GM18519 (cell line): Measurements from ENCODE around the gene HOXC11.

Experiments used
- ATAC-seq: cut with Tn5 transposase; IDR thresholded peaks from one replicate; pipeline ENCODE4 v1.9.1; 2021; ENCODE audit warnings: mild to moderate bottlenecking, moderate library complexity; ENCODE audit not compliant: unreplicated experiment, low FRiP score

Gene HOXC11

DNA sequence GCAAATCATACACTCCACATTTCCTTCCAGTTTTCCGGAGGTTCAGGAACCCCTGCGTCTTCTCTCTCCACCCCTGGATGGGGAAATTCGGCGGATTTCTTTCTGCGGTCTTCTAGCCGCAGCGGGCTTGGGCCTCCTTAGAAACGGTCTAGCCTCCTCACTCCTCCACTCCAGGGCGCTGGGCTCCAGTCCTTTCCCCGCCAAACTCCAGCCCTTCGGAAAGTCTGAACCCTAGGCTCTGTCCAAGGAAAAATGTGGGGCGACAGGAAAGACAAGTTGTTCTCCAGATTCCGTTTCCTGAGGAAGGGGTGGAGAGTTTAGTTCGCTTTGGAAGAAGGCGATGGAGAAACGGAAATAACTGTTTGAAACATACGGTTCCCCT, 10.6 kb downstream of the HOXC11 start:
- ATAC-seq = no peak

DNA sequence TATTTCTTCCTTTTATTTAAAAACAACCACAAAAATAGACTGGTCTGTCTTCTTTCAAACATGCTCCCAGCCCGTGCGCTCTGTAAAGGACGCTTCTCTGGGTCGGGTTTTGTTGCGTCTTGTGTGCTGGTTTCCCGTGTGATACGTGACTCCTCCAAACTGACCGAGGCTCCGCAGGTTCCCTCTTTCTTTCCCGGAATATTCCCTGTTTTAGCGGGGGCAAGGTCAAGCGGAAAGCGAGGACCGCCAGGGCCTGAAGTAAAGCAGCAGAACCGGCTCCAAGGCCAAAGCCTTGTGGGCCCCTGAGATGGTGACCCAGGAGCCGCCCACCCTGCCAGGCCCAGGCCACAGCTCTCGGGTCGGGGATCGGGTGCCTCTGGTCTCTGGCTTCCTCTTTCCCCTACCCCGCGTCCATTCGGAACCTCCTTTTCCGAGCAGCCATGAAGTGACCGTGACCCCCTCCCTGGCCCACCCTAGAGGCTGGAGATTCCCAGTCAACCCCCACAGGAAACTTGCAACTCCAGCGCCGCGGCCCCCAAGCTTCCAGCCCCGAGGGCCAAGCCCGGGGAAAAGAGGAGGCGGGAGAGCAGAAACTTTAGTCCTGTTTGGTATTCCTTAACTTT, 11.1 kb downstream of the HOXC11 start:
- ATAC-seq = no peak

GRCh38 chr12:53984901-53985691, 12.2 kb downstream of the HOXC11 start, which contains the start of gene HOXC10:
Gene HOXC10 (plus strand): TSS chr12:53985146. CDS start chr12:53985260, 114 bp downstream.
- ATAC-seq = no peak

GRCh38 chr12:53985692-53985993, 12.7 kb downstream of the HOXC11 start:
- no peak for ATAC-seq

DNA sequence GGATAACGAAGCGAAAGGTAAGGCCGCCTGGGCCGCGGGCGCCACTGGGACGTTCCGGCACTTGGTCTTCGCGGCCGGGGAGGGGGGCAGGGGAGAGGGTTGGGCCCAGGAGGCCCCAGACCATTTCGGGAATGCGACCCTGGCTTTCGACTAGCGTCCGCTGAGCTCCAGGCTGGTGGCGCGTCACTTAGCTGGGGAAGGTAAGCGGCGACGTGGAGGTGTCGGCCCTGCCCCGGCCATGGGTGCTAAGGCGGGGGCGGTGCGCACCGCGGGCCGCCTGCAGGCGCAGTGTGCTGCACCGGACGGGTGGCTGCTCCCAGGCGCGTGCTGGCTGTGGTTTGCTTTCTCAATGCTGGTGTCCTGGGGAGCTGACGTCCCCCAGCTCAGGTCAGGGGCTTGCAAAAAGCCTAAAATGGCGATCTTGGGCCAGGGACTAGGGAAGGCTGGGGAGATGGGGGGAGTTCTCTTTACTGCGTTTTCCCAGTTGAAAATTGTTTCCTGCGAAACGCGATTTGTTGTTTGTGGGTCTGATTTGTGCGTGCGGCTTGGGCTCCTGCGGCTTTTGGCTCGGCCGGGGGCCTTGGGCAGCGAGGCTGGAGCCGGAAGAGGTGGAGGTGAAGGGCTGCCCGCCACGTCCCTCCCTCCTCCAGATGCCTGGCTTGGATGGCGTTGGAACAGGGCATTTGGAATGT, 13.2 kb downstream of the HOXC11 start:
- no peak for ATAC-seq

DNA sequence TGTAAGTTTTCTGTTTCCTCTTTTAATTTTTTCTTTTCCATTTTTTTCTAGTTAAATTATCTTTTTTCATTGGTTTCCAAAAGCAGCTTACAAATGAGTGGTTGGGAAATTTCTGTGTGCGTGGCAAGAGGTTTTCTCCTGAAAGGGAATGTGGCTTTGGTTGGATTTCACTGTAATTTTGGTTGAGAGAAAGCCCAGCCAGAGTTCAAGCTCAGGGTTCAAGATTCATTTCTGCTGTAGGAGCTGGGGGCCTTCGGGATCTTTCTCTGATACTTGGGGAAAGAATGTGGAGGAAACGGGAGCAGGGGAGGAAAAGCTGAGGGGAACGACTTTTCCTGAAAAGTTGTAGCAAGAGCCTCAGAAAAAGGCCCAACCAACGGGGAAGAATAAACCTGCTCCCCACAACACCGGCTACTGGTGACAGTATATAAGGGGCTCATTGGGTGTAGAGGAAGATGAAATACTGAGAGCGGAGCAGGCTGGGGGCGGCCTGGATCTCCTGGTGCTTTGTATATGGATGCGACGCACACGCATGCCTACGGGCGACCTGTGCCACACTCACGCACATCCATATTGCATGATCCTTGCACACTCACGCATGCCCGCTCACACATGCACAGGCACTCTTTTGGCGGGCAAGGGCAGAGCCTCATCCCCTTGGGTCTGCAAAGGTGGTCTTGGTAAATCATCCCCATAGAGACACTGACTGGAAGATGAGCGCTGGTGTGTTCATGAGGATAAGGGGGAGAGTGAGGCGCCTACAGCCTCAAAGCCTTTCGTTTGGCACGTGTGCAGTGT, 14.0 kb downstream of the HOXC11 start:
- ATAC-seq = no peak

DNA sequence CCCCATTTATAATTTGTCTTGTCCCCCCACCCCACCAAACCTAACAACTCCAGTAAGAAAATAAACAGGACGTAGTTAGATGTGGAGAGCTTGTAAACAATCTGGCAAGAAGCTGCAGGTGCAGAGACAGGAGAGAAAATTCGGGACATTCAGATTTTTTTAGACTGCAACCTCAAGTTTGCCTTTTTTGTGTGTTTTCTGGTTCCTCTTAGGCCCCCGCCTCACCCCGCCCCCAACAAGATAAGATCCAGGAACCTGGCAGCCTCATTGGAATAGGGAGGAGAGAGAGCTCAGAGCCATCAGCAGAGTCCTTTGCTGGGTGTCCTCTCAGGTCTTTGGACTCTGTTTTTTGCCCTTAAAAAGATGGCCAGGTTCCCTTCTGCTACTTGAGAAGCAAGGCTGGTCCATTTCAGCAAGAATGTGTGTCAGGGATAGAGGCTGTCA, 14.9 kb downstream of the HOXC11 start:
- ATAC-seq = no peak

DNA sequence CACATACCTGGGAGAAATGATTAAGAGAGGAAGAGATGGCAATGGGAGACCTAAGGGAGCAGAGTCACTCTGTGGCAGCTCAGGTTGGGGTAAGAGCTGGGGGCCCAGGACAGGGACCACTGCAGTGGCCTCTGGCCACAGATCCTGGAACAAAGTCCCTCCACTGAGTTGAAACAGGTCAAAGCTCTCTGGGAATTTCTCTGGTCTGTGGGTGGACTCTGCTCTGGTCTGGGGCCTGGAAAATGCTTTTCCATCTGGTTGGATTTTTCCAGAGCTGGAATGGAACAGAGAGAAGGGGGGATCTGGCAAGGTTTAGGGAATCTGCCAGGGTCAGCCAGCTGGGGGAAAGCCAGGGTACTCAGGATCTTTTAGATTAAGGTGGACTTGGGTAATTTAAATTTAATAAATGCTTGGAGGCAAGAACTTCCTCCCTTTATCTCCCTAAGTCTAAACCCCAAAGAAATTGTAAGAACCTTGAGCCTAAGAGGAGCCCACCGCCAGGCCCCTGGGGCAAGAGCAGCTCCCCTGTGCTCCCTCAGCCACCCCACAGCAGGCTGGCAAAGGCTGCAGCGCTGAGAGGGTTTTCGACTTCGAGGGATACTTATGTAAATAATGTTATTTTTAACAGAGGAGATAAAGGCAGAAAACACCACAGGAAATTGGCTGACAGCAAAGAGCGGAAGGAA, 15.8 kb downstream of the HOXC11 start:
- no peak for ATAC-seq

GRCh38 chr12:53989227-53990113, 16.5 kb downstream of the HOXC11 start:
- no peak for ATAC-seq

- no peak for ATAC-seq
Observed at GRCh38 chr12:53990311-53991076, 17.6 kb downstream of the HOXC11 start.

- no peak for ATAC-seq
Observed at GRCh38 chr12:53991077-53991460, 18.1 kb downstream of the HOXC11 start.

GRCh38 chr12:53992377-53992889, 19.5 kb downstream of the HOXC11 start:
- ATAC-seq = no peak

- no peak for ATAC-seq
Observed at GRCh38 chr12:53993162-53994008, 20.5 kb downstream of the HOXC11 start.

GRCh38 chr12:53994009-53994263, 21.0 kb downstream of the HOXC11 start:
- ATAC-seq = no peak

DNA sequence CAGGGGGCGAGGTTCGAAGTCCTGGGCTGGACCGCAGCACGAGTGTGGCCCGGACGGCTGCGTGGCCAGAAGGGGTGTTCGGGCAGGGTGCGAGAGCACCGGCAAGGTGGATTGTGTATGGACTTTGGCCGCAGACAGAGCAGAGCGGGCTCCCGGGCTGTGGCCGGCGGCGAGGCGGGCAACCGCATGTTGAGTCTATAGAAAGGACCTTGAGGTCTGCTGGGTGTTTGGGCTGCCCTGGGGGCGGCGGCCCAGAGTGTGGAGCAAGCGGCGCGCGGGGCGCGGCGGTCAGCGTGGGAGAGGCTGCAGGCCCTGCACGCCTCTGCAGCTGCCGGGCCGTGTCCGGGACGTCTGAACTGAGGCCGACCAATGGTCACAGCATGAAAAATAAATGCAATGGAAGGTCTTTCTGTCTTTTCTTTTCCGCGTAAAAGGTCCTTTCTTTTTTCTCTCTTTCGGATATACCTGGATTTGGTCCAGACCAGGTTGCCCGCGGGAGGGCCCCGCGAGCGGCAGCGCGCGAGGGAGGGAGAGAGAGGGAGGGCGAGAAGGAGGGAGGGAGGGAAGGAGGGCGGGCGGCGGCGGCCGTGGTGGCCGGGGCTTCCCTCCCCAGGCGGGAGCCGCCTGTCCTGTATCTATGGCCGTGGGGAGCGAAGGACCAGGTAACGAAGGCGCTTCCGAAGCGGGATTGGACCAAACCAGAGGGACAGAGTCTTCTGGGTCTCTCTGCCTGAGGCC, 21.5 kb downstream of the HOXC11 start:
- ATAC-seq = no peak

- ATAC-seq = no peak
Observed at GRCh38 chr12:53995002-53995377, 22.1 kb downstream of the HOXC11 start.
